ENCODE data around the gene NFAT5.
A peak's percentile ranks its signal among the peaks of the same experiment; 100 is the strongest.
"Not testable (repeated sequence)": the region's sequence is repeated elsewhere in the genome, so short reads cannot be mapped to it uniquely, and the experiment has no call there.

NFAT5 gene, protein sequence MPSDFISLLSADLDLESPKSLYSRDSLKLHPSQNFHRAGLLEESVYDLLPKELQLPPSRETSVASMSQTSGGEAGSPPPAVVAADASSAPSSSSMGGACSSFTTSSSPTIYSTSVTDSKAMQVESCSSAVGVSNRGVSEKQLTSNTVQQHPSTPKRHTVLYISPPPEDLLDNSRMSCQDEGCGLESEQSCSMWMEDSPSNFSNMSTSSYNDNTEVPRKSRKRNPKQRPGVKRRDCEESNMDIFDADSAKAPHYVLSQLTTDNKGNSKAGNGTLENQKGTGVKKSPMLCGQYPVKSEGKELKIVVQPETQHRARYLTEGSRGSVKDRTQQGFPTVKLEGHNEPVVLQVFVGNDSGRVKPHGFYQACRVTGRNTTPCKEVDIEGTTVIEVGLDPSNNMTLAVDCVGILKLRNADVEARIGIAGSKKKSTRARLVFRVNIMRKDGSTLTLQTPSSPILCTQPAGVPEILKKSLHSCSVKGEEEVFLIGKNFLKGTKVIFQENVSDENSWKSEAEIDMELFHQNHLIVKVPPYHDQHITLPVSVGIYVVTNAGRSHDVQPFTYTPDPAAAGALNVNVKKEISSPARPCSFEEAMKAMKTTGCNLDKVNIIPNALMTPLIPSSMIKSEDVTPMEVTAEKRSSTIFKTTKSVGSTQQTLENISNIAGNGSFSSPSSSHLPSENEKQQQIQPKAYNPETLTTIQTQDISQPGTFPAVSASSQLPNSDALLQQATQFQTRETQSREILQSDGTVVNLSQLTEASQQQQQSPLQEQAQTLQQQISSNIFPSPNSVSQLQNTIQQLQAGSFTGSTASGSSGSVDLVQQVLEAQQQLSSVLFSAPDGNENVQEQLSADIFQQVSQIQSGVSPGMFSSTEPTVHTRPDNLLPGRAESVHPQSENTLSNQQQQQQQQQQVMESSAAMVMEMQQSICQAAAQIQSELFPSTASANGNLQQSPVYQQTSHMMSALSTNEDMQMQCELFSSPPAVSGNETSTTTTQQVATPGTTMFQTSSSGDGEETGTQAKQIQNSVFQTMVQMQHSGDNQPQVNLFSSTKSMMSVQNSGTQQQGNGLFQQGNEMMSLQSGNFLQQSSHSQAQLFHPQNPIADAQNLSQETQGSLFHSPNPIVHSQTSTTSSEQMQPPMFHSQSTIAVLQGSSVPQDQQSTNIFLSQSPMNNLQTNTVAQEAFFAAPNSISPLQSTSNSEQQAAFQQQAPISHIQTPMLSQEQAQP (N-terminal part only)

DNA sequence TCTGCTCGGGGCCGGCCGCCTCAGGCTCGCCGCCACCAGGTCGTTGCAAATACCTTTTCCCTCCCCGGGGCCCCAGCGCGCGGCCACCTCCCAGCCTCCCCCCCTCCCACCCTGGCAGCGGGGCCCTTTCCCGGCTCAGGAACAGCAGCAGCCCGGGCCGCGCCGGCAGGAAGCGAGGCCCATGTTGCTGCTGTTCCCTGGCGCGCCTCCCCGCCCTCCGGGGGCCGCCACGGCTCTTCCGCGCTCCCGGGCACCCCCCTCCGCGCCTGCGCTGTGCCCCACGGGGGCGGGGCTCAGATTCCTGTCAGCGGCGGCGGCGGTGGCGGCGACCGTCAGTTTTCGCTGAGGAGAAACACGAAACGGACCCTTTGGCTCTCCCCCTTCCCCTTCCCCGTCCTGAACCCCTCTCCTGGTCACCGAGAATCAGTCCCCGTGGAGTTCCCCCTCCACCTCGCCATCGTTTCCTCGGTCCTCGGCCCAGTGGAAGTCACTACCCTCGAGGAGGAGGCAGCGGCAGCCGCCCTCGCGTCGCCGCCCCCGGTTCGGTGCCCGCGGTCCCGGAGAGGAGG lies at the start of gene NFAT5:
Gene NFAT5, plus strand, starts transcription at position 296 of the 569 bp plus-strand sequence. CDS start 336 bp downstream, outside the sequence.
- peak; percentile 65 for DNase-seq (ENCODE audit: extremely low read depth, low read depth)
- TF ChIP-seq, protein P1, sequence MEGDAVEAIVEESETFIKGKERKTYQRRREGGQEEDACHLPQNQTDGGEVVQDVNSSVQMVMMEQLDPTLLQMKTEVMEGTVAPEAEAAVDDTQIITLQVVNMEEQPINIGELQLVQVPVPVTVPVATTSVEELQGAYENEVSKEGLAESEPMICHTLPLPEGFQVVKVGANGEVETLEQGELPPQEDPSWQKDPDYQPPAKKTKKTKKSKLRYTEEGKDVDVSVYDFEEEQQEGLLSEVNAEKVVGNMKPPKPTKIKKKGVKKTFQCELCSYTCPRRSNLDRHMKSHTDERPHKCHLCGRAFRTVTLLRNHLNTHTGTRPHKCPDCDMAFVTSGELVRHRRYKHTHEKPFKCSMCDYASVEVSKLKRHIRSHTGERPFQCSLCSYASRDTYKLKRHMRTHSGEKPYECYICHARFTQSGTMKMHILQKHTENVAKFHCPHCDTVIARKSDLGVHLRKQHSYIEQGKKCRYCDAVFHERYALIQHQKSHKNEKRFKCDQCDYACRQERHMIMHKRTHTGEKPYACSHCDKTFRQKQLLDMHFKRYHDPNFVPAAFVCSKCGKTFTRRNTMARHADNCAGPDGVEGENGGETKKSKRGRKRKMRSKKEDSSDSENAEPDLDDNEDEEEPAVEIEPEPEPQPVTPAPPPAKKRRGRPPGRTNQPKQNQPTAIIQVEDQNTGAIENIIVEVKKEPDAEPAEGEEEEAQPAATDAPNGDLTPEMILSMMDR (IDR thresholded peaks at IDR 0.05; ENCODE audit: low read depth, low read length): no peak; the same call in 1 of the 2 replicates

DNA sequence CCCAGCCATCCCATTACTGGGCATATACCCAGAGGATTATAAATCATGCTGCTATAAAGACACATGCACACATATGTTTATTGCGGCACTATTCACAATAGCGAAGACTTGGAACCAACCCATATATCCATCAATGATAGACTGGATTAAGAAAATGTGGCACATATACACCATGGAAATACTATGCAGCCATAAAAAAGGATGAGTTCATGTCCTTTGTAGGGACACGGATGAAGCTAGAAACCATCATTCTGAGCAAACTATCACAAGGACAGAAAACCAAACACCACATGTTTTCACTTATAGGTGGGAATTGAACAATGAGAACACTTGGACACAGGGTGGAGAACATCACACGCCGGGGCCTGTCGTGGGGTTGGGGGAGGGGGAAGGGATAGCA lies 47.9 kb upstream of the NFAT5 start:
- DNase-seq (ENCODE audit: extremely low read depth, low read depth): not testable (repeated sequence)

DNA sequence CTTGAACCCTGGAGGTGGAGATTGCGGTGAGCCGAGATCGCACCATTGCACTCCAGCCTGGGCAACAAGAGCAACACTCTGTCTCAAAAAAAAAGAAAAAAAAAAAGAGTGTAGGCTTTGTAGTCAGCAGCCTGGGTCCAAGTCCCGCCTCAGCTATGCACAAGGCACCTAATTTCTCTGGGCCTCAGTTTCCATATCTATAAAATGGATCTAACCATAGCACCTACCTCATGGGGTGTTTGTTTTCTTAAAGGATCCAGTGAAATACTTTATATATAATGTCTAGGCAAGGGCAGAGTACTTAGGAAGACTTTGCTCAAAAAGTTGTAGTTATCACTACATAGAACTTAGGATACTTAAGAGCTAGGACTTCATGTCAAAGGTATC lies 45.4 kb upstream of the NFAT5 start:
- TF ChIP-seq, protein P1 (IDR thresholded peaks at IDR 0.05; ENCODE audit: low read depth, low read length): no peak
- no peak for DNase-seq (ENCODE audit: extremely low read depth, low read depth)

DNA sequence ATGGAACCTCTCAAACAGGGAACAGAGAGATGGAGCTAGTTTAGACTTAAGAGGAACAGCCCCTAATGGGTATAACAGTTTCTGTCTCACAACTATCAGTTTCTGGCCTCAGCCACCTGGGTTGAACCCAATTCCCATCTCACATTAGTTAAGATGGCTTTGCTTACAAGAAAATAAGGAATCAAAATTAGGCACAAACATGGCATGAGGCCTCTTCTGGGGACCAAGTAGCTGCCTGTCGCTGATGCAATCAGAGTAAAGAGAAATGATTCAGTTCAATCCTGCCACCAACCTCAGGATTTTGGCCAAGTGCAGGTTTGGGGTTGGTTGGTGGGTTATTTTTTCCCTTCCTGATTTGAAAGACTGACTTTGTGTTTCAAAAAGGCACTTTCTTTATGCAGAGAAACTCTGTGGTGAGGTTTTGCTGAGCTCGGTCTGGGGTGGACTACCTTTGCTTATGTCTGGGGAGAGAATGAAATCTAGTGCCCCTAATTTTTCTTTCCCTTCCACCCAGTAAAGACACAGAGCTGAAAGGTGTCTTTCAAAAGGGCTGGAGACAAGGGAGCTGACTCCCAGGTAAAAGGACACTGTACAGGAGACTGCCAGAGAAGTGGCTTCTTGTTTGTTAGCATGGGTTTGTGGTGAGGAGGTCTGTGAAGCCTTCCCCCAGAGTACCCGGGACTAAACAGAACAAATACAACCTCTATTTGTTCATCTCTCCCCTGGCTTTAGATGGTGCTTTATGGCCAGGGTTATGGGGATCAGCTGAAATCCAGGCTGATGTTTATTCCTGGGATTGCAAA lies 44.8 kb upstream of the NFAT5 start:
- TF ChIP-seq, protein P1 (IDR thresholded peaks at IDR 0.05; ENCODE audit: low read depth, low read length): no peak
- DNase-seq (ENCODE audit: extremely low read depth, low read depth): no peak

DNA sequence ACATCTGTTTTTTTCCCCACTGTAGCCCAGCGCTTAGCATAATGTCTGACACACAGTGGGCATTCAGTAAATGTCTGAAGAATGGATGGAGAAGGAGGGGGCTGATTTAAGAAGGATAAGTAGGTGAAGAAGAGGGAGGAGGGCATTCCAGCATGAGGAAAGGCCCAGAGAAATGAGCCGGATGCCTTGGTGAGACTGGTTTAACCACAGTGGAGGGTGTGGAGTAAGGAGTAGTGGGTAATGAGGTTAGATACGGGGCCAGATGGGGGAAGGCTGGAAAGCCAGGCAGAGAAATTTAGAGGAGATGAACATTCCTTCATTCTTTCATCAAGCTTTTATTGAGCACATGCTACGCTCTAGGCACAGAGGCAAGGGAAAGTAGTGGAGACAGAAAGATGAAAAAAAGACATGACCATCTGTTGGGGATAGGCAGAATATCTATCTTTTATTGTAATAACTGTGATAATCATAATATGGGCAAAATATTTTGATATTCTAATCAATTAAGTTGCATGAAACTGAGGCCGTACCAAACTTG lies 43.7 kb upstream of the NFAT5 start:
- no peak for DNase-seq (ENCODE audit: extremely low read depth, low read depth)

DNA sequence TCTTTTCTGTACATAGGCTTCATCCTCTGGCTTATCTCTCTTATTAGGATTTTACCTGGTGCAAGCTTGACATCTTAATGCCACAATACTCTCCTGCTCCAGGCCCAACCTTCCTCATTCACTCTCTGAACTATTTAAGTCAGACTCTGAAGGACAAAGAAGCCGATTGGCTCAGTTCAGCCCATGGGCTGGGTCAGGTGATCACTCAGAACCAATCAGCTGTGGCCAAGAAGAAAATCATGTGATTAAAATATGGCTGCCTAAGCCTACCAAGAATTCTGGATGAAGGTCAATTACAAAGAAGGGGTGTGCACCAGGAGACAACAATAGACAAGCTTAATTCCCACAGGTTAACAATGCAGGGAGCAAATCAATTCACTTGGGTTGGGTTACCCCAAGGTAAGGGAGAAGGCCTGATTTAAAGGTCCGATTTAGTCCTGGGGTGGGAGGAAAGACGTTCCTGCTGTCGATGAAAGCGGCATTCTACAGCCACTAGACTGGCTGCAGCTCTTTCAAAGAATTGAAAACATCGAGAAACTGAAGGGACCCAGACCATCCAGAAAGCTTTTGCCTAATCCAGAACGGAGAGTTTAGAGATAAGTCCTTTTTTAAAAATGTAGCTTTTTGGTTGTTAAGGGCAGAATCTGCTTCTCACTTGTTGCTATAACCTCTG lies 42.9 kb upstream of the NFAT5 start:
- DNase-seq (ENCODE audit: extremely low read depth, low read depth): no peak
- TF ChIP-seq, protein P1 (IDR thresholded peaks at IDR 0.05; ENCODE audit: low read depth, low read length): no peak

More for the DNA sequence above, 43.7 kb upstream of the NFAT5 start:
- TF ChIP-seq, protein P1 (IDR thresholded peaks at IDR 0.05; ENCODE audit: low read depth, low read length): no peak
